GM04503 (cell line): ENCODE data around the gene ZNF827.

Source experiments
- DNase-seq: peaks from one replicate; pipeline ENCODE4 v3.0.0-alpha.2; 2012; ENCODE audit warnings: low read depth

The ZNF827 gene

DNA sequence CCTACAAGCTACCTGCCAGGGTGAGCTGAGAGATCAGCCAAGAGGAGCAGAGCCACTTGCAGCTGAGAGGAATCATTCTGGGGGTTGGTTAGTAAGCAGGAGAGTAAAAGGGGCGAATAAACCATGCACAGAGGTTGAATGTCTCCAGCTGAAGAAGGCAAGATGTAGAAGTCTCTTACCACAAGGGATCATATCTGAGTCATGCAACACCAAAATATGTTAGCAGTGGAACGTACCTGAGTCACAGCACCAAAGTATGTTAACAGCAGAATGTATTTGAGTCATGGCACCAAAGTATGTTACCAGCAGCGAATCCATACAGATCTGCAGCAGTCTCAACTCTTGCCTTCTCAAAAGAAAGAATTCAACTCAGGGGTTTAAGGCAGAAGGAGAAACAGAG is 228.8 kb downstream of the ZNF827 start:
- peak; percentile 90 for DNase-seq

DNA sequence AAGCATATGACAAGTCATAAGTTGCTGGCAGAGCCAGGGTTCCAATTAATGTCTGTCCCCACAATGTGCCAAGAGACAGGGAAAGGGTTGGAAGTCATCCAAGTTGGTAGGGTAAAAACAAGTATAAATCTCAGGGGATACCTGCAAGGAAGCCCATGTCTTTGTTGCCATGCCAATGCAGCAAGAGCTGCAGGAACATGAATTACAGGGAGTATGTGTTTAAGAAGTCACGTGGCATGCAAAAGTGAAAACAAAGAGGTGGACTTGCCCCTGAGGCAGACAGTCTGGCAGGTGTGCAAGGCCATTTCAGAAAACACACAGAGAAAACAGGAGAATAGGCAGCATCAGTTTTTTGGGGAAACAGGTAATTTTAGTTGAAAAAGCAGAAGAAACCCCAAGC is 229.3 kb downstream of the ZNF827 start:
- no peak for DNase-seq
